ENCODE results near the gene PGBD2. TPM values are rescaled to one million over a fixed set of nuclear protein-coding genes. Genes with fewer than 3 reads are reported as not detected.

The PGBD2 gene
- total and polyA plus RNA-seq, 10 of the 15 experiments (the other 5 are each of a cell fraction or from before 2014, with no cell fraction given): 4.0 to 10.3 (median 4.5) TPM

DNA sequence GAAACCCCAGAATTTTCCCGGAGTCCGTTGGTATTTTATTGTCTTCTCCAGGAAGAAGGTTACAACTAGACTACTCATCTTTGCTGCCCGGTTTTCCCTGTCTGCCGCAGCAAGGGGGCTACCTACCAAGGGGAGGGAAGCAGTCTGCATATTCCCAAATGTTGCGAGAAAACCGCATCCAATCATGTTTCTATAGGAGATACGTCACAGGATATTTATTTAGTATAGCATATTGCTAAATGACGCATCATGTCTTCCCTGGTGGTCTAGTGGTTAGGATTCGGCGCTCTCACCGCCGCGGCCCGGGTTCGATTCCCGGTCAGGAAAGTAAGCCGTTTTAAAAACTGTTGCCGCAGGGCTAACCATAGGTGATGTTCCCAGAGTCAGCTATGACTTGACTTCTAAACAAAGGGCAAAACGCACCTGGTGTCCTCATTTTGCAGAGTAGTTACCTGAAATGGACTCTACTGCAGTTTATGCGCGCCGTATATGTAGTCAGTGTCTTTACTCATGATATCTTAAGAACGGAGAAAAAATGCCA is 32.0 kb upstream of the PGBD2 start (continued):
- TF ChIP-seq, protein P1, sequence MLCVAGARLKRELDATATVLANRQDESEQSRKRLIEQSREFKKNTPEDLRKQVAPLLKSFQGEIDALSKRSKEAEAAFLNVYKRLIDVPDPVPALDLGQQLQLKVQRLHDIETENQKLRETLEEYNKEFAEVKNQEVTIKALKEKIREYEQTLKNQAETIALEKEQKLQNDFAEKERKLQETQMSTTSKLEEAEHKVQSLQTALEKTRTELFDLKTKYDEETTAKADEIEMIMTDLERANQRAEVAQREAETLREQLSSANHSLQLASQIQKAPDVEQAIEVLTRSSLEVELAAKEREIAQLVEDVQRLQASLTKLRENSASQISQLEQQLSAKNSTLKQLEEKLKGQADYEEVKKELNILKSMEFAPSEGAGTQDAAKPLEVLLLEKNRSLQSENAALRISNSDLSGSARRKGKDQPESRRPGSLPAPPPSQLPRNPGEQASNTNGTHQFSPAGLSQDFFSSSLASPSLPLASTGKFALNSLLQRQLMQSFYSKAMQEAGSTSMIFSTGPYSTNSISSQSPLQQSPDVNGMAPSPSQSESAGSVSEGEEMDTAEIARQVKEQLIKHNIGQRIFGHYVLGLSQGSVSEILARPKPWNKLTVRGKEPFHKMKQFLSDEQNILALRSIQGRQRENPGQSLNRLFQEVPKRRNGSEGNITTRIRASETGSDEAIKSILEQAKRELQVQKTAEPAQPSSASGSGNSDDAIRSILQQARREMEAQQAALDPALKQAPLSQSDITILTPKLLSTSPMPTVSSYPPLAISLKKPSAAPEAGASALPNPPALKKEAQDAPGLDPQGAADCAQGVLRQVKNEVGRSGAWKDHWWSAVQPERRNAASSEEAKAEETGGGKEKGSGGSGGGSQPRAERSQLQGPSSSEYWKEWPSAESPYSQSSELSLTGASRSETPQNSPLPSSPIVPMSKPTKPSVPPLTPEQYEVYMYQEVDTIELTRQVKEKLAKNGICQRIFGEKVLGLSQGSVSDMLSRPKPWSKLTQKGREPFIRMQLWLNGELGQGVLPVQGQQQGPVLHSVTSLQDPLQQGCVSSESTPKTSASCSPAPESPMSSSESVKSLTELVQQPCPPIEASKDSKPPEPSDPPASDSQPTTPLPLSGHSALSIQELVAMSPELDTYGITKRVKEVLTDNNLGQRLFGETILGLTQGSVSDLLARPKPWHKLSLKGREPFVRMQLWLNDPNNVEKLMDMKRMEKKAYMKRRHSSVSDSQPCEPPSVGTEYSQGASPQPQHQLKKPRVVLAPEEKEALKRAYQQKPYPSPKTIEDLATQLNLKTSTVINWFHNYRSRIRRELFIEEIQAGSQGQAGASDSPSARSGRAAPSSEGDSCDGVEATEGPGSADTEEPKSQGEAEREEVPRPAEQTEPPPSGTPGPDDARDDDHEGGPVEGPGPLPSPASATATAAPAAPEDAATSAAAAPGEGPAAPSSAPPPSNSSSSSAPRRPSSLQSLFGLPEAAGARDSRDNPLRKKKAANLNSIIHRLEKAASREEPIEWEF (IDR thresholded peaks at IDR 0.05; ENCODE audit: insufficient replicate concordance, low read depth, low read length): no peak
- peak; percentile 59 for TF ChIP-seq IRF4 (IDR thresholded peaks at IDR 0.05; ENCODE audit: low read depth, low read length)
- peak; percentile 95 for TF ChIP-seq ZSCAN29 (IDR thresholded peaks at IDR 0.05)
- peak; percentile 96 for TF ChIP-seq EED (IDR thresholded peaks at IDR 0.05; ENCODE audit: low read depth)
- no peak for TF ChIP-seq ZNF274 (IDR thresholded peaks at IDR 0.05; ENCODE audit: insufficient read depth, insufficient read length)
- TF ChIP-seq TAF1 (IDR thresholded peaks at IDR 0.05; ENCODE audit: borderline replicate concordance, low read depth, low read length): no peak
- peak; percentile 77; the same call in 1 of the 2 replicates for TF ChIP-seq ZNF207 (IDR thresholded peaks at IDR 0.05; ENCODE audit: borderline replicate concordance)
- TF ChIP-seq POLR2AphosphoS2 (IDR thresholded peaks at IDR 0.05; ENCODE audit: low read depth, low read length): no peak
- no peak for TF ChIP-seq USF1 (IDR thresholded peaks at IDR 0.05; ENCODE audit: borderline replicate concordance, extremely low read length, insufficient read depth, low read depth, low read length)
- peak in 1 of 2 experiments; percentile 91; a peak in 1 of 4 replicates for TF ChIP-seq CEBPB (IDR thresholded peaks at IDR 0.05; ENCODE audit: borderline replicate concordance in 1 of 2, low read depth in 2 of 2, low read length in 2 of 2)
- TF ChIP-seq, protein P2, sequence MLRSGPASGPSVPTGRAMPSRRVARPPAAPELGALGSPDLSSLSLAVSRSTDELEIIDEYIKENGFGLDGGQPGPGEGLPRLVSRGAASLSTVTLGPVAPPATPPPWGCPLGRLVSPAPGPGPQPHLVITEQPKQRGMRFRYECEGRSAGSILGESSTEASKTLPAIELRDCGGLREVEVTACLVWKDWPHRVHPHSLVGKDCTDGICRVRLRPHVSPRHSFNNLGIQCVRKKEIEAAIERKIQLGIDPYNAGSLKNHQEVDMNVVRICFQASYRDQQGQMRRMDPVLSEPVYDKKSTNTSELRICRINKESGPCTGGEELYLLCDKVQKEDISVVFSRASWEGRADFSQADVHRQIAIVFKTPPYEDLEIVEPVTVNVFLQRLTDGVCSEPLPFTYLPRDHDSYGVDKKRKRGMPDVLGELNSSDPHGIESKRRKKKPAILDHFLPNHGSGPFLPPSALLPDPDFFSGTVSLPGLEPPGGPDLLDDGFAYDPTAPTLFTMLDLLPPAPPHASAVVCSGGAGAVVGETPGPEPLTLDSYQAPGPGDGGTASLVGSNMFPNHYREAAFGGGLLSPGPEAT (IDR thresholded peaks at IDR 0.05; ENCODE audit: low read depth): peak; percentile 96
- TF ChIP-seq SMARCA5 (IDR thresholded peaks at IDR 0.05): peak; percentile 35
- TF ChIP-seq FOXM1 (IDR thresholded peaks at IDR 0.05; ENCODE audit: low read depth, low read length): peak; percentile 87
- peak; percentile 85 for TF ChIP-seq YY1 (IDR thresholded peaks at IDR 0.05; ENCODE audit: low read depth, low read length)
- no peak for TF ChIP-seq YBX1 (IDR thresholded peaks at IDR 0.05)
- peak; percentile 27 for TF ChIP-seq PKNOX1 (IDR thresholded peaks at IDR 0.05)
- TF ChIP-seq POLR2A (IDR thresholded peaks at IDR 0.05; ENCODE audit: low read depth, low read length): no peak
- no peak for TF ChIP-seq TCF7 (IDR thresholded peaks at IDR 0.05; ENCODE audit: borderline replicate concordance)
- TF ChIP-seq GABPA (IDR thresholded peaks at IDR 0.05; ENCODE audit: low read depth): peak; percentile 52
- no peak for TF ChIP-seq ZNF622 (IDR thresholded peaks at IDR 0.05)
- peak; percentile 96 for TF ChIP-seq TARDBP (IDR thresholded peaks at IDR 0.05; ENCODE audit: borderline replicate concordance)
- TF ChIP-seq CHD4 (IDR thresholded peaks at IDR 0.05): no peak
- TF ChIP-seq NR2C1 (IDR thresholded peaks at IDR 0.05): no peak
- TF ChIP-seq STAT1 (conservative IDR thresholded peaks at IDR 0.05): no peak
